DMS153 treated with DMSO at 0.1 percent for 48 hours (cell line): ENCODE results near the gene MYMK.

ENCODE experiments used
- DNase-seq: peaks from one replicate; lab custom pipeline; 2025; ENCODE audit not compliant: unreplicated experiment; lab: John Stamatoyannopoulos, UW

MYMK gene

GRCh38 chr9:133488686-133489252 lies 36.0 kb downstream of the MYMK start:
- no peak for DNase-seq

GRCh38 chr9:133487331-133487725 lies 37.4 kb downstream of the MYMK start:
- no peak for DNase-seq

GRCh38 chr9:133485531-133486260 lies 39.1 kb downstream of the MYMK start:
- DNase-seq = no peak

- no peak for DNase-seq
Observed at GRCh38 chr9:133484671-133485437, 39.9 kb downstream of the MYMK start.

GRCh38 chr9:133483611-133484010 lies 41.1 kb downstream of the MYMK start:
- DNase-seq = no peak

GRCh38 chr9:133478851-133479711 lies 45.7 kb downstream of the MYMK start, which contains the start of gene SLC2A6:
Gene SLC2A6, minus strand, starts transcription at chr9:133479099. Its CDS starts 40 bp downstream, at chr9:133479059.
- peak; percentile 83 for DNase-seq

GRCh38 chr9:133477992-133478850 lies 46.5 kb downstream of the MYMK start:
- DNase-seq = peak; percentile 39

GRCh38 chr9:133477461-133477860 lies 47.3 kb downstream of the MYMK start:
- no peak for DNase-seq

- no peak for DNase-seq
Observed at GRCh38 chr9:133476941-133477340, 47.8 kb downstream of the MYMK start.

- DNase-seq = no peak
Observed at GRCh38 chr9:133476036-133476931, 48.5 kb downstream of the MYMK start.

GRCh38 chr9:133475292-133476012 lies 49.3 kb downstream of the MYMK start:
- no peak for DNase-seq

- DNase-seq = no peak
Observed at GRCh38 chr9:133474853-133475252, 49.9 kb downstream of the MYMK start.

- DNase-seq = no peak
Observed at GRCh38 chr9:133474215-133474614, 50.5 kb downstream of the MYMK start.

- no peak for DNase-seq
Observed at GRCh38 chr9:133473743-133474142, 51.0 kb downstream of the MYMK start.

- no peak for DNase-seq
Observed at GRCh38 chr9:133472753-133473378, 51.9 kb downstream of the MYMK start.

GRCh38 chr9:133472277-133472645 lies 52.5 kb downstream of the MYMK start:
- DNase-seq = no peak

- no peak for DNase-seq
Observed at GRCh38 chr9:133471551-133472276, 53.0 kb downstream of the MYMK start.
